Chondrocyte (in vitro differentiated cells): ENCODE measurements around the gene PFN1. TPM values are rescaled to one million over a fixed set of nuclear protein-coding genes. Genes with fewer than 3 reads are reported as not detected.

Experiments used
- DNase-seq: peaks from one replicate; pipeline ENCODE4 v3.0.0; 2021; ENCODE audit warnings: mixed read lengths, low spot score
- H3K27ac Mint-ChIP-seq: one replicate; pipeline ENCODE4 v1.8.0; 2021; ENCODE audit warnings: mild to moderate bottlenecking, moderate library complexity, mixed read lengths; ENCODE audit not compliant: unreplicated experiment
- H3K27me3 Mint-ChIP-seq: 2 replicates; pipeline ENCODE4 v1.8.0; 2021; ENCODE audit warnings: low read depth, mixed read lengths
- H3K36me3 Mint-ChIP-seq: 2 replicates; pipeline ENCODE4 v1.8.0; 2021; ENCODE audit warnings: low read depth, mixed read lengths
- H3K4me1 Mint-ChIP-seq: 2 replicates; pipeline ENCODE4 v1.8.0; 2021; ENCODE audit warnings: low read depth, mild to moderate bottlenecking, mixed read lengths
- H3K4me3 Mint-ChIP-seq: one replicate; pipeline ENCODE4 v1.8.0; 2021; ENCODE audit warnings: mild to moderate bottlenecking, moderate library complexity, mixed read lengths; ENCODE audit not compliant: unreplicated experiment
- H3K9me3 Mint-ChIP-seq: 2 replicates; pipeline ENCODE4 v1.8.0; 2021; ENCODE audit warnings: low read depth, mixed read lengths
- CTCF ChIP-seq: fragments of 200-600 bp; sonication (generic); IDR thresholded peaks from 2 replicates; pipeline ENCODE4 v1.5.0; 2021; ENCODE audit warnings: antibody characterized with exemption, mild to moderate bottlenecking, moderate library complexity
- total RNA-seq: library from RNA; stranded (reverse); gene quantifications from 3 replicates; pipeline ENCODE4 v1.2.1, GENCODE V29; 2021

The PFN1 gene
- total RNA-seq, 1 donor from 2014 or later: 766 TPM

- H3K36me3 Mint-ChIP-seq: peaks cover 23% of the 10 kb centered on the region
- peaks cover 4% of the 10 kb centered on the region for H3K4me1 Mint-ChIP-seq
- H3K27ac Mint-ChIP-seq: no peak overlapping the region
- no peaks in the 10 kb centered on the region for H3K27me3 Mint-ChIP-seq
- no peak for DNase-seq
- no peak overlapping the region for H3K4me3 Mint-ChIP-seq
- H3K9me3 Mint-ChIP-seq: no peaks in the 10 kb centered on the region
- no peak for TF ChIP-seq CTCF
Observed at GRCh38 chr17:4898927-4899326, 49.4 kb downstream of the PFN1 start.

GRCh38 chr17:4898351-4898750 lies 50.0 kb downstream of the PFN1 start:
- Mint-ChIP-seq H3K4me3 (no peak overlapping the region), H3K9me3 (no peaks in the 10 kb centered on the region), H3K27me3 (no peaks in the 10 kb centered on the region), H3K27ac (no peak overlapping the region), H3K36me3 (peaks cover 23% of the 10 kb centered on the region), H3K4me1 (peaks cover 2% of the 10 kb centered on the region)
- no peak for TF ChIP-seq CTCF
- DNase-seq: no peak

GRCh38 chr17:4897785-4898184 lies 50.5 kb downstream of the PFN1 start:
- DNase-seq: no peak
- Mint-ChIP-seq H3K27ac (no peak overlapping the region), H3K36me3 (peaks cover 23% of the 10 kb centered on the region), H3K4me3 (no peak overlapping the region), H3K27me3 (no peaks in the 10 kb centered on the region), H3K4me1 (no peaks in the 10 kb centered on the region), H3K9me3 (no peaks in the 10 kb centered on the region)
- no peak for TF ChIP-seq CTCF

GRCh38 chr17:4897198-4897687 lies 51.1 kb downstream of the PFN1 start:
- TF ChIP-seq CTCF: no peak
- Mint-ChIP-seq H3K4me1 (no peaks in the 10 kb centered on the region), H3K9me3 (no peaks in the 10 kb centered on the region), H3K27ac (no peak overlapping the region), H3K36me3 (peaks cover 26% of the 10 kb centered on the region), H3K27me3 (no peaks in the 10 kb centered on the region), H3K4me3 (no peak overlapping the region)
- no peak for DNase-seq

GRCh38 chr17:4896332-4897197 lies 51.8 kb downstream of the PFN1 start:
- H3K4me1 Mint-ChIP-seq: no peaks in the 10 kb centered on the region
- peaks cover 26% of the 10 kb centered on the region for H3K36me3 Mint-ChIP-seq
- TF ChIP-seq CTCF: no peak
- H3K9me3 Mint-ChIP-seq: no peaks in the 10 kb centered on the region
- DNase-seq: peak; percentile 72
- H3K4me3 Mint-ChIP-seq: no peak overlapping the region
- no peak overlapping the region for H3K27ac Mint-ChIP-seq
- H3K27me3 Mint-ChIP-seq: no peaks in the 10 kb centered on the region
